ENCODE results near the gene MIB1. TPM values are rescaled to one million over a fixed set of nuclear protein-coding genes. Genes with fewer than 3 reads are reported as not detected.

Gene MIB1
- total RNA-seq, 3 donors from 2014 or later (not counting 1 experiment from before 2014, with no cell fraction given), result 27.5 to 38.4 (median 35.6) TPM

DNA sequence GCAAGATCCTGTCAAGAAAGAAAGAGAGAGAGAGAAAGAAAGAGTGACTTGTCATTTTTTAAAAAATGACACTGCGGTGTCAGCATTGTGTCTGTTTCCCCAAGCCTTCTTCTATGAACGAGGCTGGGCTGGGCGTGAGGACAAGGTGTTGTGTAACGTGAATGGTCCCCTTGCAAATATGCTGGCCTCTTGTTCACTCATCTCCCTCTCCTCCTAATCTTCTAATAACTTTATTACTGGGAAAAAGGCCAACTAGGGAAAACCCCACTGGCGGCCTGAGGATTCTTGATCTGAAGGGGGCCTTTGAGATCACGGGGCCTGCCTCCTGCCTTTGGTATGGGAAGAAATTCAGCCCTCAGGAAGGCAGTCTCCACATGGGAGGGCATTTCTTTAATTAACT, 163.1 kb downstream of the MIB1 start:
- Histone ChIP-seq H3K9me3 (ENCODE audit: control insufficient read depth, insufficient read depth, low read length) (no peaks in the 10 kb centered on the region), H3K4me3 (ENCODE audit: low read length) (no peak overlapping the region), H3K4me1 (ENCODE audit: control insufficient read depth, insufficient read depth, low read length) (no peaks in the 10 kb centered on the region), H3K36me3 (ENCODE audit: control insufficient read depth, insufficient read depth, low read length) (no peaks in the 10 kb centered on the region), H3K27me3 (ENCODE audit: control insufficient read depth, insufficient read depth, low read length) (peaks cover 3% of the 10 kb centered on the region), H3K27ac (ENCODE audit: low read length) (no peak overlapping the region)
- no peak overlapping the region for H3K4me3 Mint-ChIP-seq
- peaks cover 6 to 14% of the 10 kb centered on the region in 2 donors for H3K27me3 Mint-ChIP-seq (ENCODE audit: low read depth in 2 of 2)
- H3K27ac Mint-ChIP-seq, result no peak overlapping the region
- H3K4me1 Mint-ChIP-seq, result no peaks in the 10 kb centered on the region
- TF ChIP-seq, protein P1, sequence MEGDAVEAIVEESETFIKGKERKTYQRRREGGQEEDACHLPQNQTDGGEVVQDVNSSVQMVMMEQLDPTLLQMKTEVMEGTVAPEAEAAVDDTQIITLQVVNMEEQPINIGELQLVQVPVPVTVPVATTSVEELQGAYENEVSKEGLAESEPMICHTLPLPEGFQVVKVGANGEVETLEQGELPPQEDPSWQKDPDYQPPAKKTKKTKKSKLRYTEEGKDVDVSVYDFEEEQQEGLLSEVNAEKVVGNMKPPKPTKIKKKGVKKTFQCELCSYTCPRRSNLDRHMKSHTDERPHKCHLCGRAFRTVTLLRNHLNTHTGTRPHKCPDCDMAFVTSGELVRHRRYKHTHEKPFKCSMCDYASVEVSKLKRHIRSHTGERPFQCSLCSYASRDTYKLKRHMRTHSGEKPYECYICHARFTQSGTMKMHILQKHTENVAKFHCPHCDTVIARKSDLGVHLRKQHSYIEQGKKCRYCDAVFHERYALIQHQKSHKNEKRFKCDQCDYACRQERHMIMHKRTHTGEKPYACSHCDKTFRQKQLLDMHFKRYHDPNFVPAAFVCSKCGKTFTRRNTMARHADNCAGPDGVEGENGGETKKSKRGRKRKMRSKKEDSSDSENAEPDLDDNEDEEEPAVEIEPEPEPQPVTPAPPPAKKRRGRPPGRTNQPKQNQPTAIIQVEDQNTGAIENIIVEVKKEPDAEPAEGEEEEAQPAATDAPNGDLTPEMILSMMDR (IDR thresholded peaks at IDR 0.05), result no peak
- WGBS (ENCODE audit: insufficient coverage), result 86% methylated on average over 6 of the region's 6 CpGs
- H3K9me3 Mint-ChIP-seq, result no peaks in the 10 kb centered on the region
- intact Hi-C loops (cut with micrococcal nuclease), result no loop called here
- ATAC-seq (no peak), DNase-seq (no peak)
- no peaks in the 10 kb centered on the region for H3K36me3 Mint-ChIP-seq

DNA sequence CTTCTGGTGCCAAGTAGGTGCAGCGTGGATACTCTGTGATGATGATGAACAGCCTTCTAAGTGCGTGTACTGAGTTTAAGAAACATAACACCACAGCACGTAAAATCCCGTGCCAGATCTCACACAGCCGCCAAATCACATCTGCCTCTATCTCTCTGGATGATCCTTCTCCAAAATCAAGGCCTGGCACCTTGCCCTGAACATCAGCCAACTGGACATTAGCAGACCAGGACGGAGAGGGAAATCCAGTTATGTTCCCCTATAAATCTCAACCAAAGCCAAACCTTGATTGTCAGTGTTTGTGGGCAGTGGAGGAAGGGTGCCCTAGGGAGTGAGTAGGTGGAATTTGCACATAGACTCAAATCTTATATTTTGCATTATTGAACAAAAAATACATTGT, 164.3 kb downstream of the MIB1 start:
- Histone ChIP-seq H3K9me3 (ENCODE audit: control insufficient read depth, insufficient read depth, low read length) (no peaks in the 10 kb centered on the region), H3K4me3 (ENCODE audit: low read length) (no peak overlapping the region), H3K4me1 (ENCODE audit: control insufficient read depth, insufficient read depth, low read length) (no peaks in the 10 kb centered on the region), H3K36me3 (ENCODE audit: control insufficient read depth, insufficient read depth, low read length) (no peaks in the 10 kb centered on the region), H3K27ac (ENCODE audit: low read length) (no peak overlapping the region), H3K27me3 (ENCODE audit: control insufficient read depth, insufficient read depth, low read length) (peaks cover 3% of the 10 kb centered on the region)
- intact Hi-C loops (cut with micrococcal nuclease), result loop anchor here (5.0 kb wide), 1 partner anchor 52 kb away; no protein-coding TSS in a partner anchor
- H3K27me3 Mint-ChIP-seq (ENCODE audit: low read depth in 2 of 2), result peaks cover 6 to 21% of the 10 kb centered on the region in 2 donors
- H3K4me1 Mint-ChIP-seq, result no peaks in the 10 kb centered on the region
- DNase-seq (no peak), ATAC-seq (no peak)
- H3K4me3 Mint-ChIP-seq, result no peak overlapping the region
- H3K9me3 Mint-ChIP-seq, result no peaks in the 10 kb centered on the region
- H3K27ac Mint-ChIP-seq, result no peak overlapping the region
- no peaks in the 10 kb centered on the region for H3K36me3 Mint-ChIP-seq
- TF ChIP-seq, protein P1 (IDR thresholded peaks at IDR 0.05), result no peak
- WGBS (ENCODE audit: insufficient coverage), result 96% methylated on average over 5 of the region's 6 CpGs

DNA sequence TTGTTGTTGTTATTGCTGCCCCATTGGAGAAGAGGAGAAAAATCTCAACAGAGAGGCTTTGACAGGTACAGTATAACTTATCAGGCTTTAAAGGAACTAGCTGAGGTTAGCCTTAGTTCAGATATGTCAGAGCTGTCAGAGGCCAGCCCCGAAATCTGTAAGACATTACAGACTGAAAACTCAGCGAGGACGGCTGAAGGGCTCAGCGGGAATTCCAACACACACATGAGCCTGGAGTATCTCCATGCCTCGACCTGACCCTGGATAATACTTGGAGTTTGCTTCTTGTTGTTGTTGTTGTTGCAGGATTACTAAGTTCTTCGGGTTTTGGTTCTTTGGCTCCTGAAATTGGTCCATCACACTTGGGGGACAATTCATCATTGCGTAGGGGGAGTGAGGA, 166.9 kb downstream of the MIB1 start:
- Histone ChIP-seq H3K27me3 (ENCODE audit: control insufficient read depth, insufficient read depth, low read length) (peaks cover 3% of the 10 kb centered on the region), H3K27ac (ENCODE audit: low read length) (no peak overlapping the region), H3K9me3 (ENCODE audit: control insufficient read depth, insufficient read depth, low read length) (no peaks in the 10 kb centered on the region), H3K4me1 (ENCODE audit: control insufficient read depth, insufficient read depth, low read length) (no peaks in the 10 kb centered on the region), H3K4me3 (ENCODE audit: low read length) (no peak overlapping the region), H3K36me3 (ENCODE audit: control insufficient read depth, insufficient read depth, low read length) (no peaks in the 10 kb centered on the region)
- Mint-ChIP-seq H3K36me3 (no peaks in the 10 kb centered on the region), H3K4me3 (no peak overlapping the region), H3K9me3 (no peaks in the 10 kb centered on the region), H3K4me1 (no peaks in the 10 kb centered on the region), H3K27ac (no peak overlapping the region), H3K27me3 (ENCODE audit: low read depth in 2 of 2) (peaks cover 13 to 28% of the 10 kb centered on the region in 2 donors)
- TF ChIP-seq, protein P1 (IDR thresholded peaks at IDR 0.05), result no peak
- no peak for ATAC-seq
- WGBS (ENCODE audit: insufficient coverage), result 85% methylated on average over 7 of the region's 7 CpGs
- DNase-seq, result no peak
- intact Hi-C loops (cut with micrococcal nuclease), result loop anchor here (5.0 kb wide), 1 partner anchor 50 kb away; no protein-coding TSS in a partner anchor

DNA sequence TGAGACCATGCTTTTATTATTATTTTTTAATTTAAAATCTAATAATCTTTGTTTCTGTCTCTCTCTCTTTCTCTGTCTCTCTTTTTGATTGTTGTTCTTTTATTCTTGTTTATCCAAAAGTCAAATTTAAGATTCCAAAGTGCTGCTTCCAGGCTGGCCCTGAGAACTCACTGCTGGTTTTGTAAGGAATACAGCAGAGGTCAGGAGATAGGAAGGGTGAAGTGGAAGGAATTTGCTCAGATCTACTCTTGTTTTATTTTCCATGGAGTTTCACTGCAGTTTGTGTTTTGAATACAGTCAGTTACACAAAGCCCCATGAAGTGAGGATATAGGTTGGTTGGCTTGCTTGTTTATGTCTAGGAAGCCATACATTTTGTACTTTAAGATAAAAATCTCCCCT, 168.1 kb downstream of the MIB1 start:
- H3K27ac ChIP-seq (ENCODE audit: low read length), result no peak overlapping the region
- TF ChIP-seq, protein P1 (IDR thresholded peaks at IDR 0.05), result no peak
- H3K9me3 Mint-ChIP-seq, result no peaks in the 10 kb centered on the region
- H3K27ac Mint-ChIP-seq, result no peak overlapping the region
- H3K4me1 ChIP-seq (ENCODE audit: control insufficient read depth, insufficient read depth, low read length), result no peaks in the 10 kb centered on the region
- H3K9me3 ChIP-seq (ENCODE audit: control insufficient read depth, insufficient read depth, low read length), result no peaks in the 10 kb centered on the region
- no peak overlapping the region for H3K4me3 Mint-ChIP-seq
- peaks cover 3% of the 10 kb centered on the region for H3K27me3 ChIP-seq (ENCODE audit: control insufficient read depth, insufficient read depth, low read length)
- H3K36me3 Mint-ChIP-seq, result no peaks in the 10 kb centered on the region
- intact Hi-C loops (cut with micrococcal nuclease), result loop anchor here (5.0 kb wide), 1 partner anchor 49 kb away; no protein-coding TSS in a partner anchor
- H3K36me3 ChIP-seq (ENCODE audit: control insufficient read depth, insufficient read depth, low read length), result no peaks in the 10 kb centered on the region
- no peak overlapping the region for H3K4me3 ChIP-seq (ENCODE audit: low read length)
- H3K4me1 Mint-ChIP-seq, result no peaks in the 10 kb centered on the region
- ATAC-seq (no peak), DNase-seq (no peak)
- peaks cover 12 to 28% of the 10 kb centered on the region in 2 donors for H3K27me3 Mint-ChIP-seq (ENCODE audit: low read depth in 2 of 2)

All from natural killer cell (primary cell).